Neural cell (in vitro differentiated cells): ENCODE data around the gene NISCH. TPM values are rescaled to one million over a fixed set of nuclear protein-coding genes. Genes with fewer than 3 reads are reported as not detected.

Source experiments
- H2AFZ ChIP-seq: fragments of 200-600, 300-800 bp; sonication (generic), shearing (Covaris generic); 2 replicates; pipeline ENCODE4 v1.6.0; 2014; ENCODE audit warnings: low read depth, mild to moderate bottlenecking, antibody characterized with exemption, low read length, moderate library complexity
- H3F3A ChIP-seq: fragments of 200-600 bp; shearing (Covaris generic); 2 replicates; pipeline ENCODE4 v1.6.1; 2016; ENCODE audit warnings: mild to moderate bottlenecking, moderate library complexity, mixed read lengths, antibody characterized with exemption, low read length; ENCODE audit not compliant: insufficient read depth, poor library complexity, severe bottlenecking
- H3K27ac ChIP-seq: fragments of 200-600, 300-800 bp; sonication (generic), shearing (Covaris generic); 2 replicates; pipeline ENCODE4 v1.5.1; 2014; ENCODE audit warnings: mild to moderate bottlenecking, low read length, moderate library complexity
- H3K27me3 ChIP-seq: fragments of 300-800, 200-600 bp; sonication (generic), shearing (Covaris generic); 2 replicates; pipeline ENCODE4 v1.6.0; 2014; ENCODE audit warnings: mild to moderate bottlenecking, low read depth, low read length, moderate library complexity; ENCODE audit not compliant: insufficient read depth
- H3K36me3 ChIP-seq: fragments of 300-800, 200-600 bp; sonication (generic), shearing (Covaris generic); 2 replicates; pipeline ENCODE4 v1.5.1; 2014; ENCODE audit warnings: mild to moderate bottlenecking, antibody characterized with exemption, low read length, moderate library complexity; ENCODE audit not compliant: insufficient read depth
- H3K4me2 ChIP-seq: fragments of 300-800, 200-600 bp; sonication (generic), shearing (Covaris generic); 2 replicates; pipeline ENCODE4 v1.6.0; 2014; ENCODE audit warnings: mild to moderate bottlenecking, low read length
- H3K4me3 ChIP-seq: fragments of 300-800, 200-600 bp; sonication (generic), shearing (Covaris generic); 2 replicates; pipeline ENCODE4 v1.5.1; 2014; ENCODE audit warnings: mild to moderate bottlenecking, low read length, moderate library complexity
- H3K79me2 ChIP-seq: fragments of 200-600 bp; shearing (Covaris generic); replicated peaks from 2 replicates; pipeline ENCODE4 v1.6.0; 2014; ENCODE audit warnings: mild to moderate bottlenecking, low read length, moderate library complexity; ENCODE audit not compliant: insufficient read depth
- H3K9ac ChIP-seq: fragments of 300-800, 200-600 bp; sonication (generic), shearing (Covaris generic); 2 replicates; pipeline ENCODE4 v1.6.1; 2016; ENCODE audit warnings: mild to moderate bottlenecking, low read length, mixed read lengths
- H3K9me2 ChIP-seq: fragments of 200-600 bp; shearing (Covaris generic); 2 replicates; pipeline ENCODE4 v1.6.1; 2016; ENCODE audit warnings: mild to moderate bottlenecking, low read length, mixed read lengths; ENCODE audit not compliant: insufficient read depth
- H3K9me3 ChIP-seq: fragments of 200-600, 300-800 bp; sonication (generic), shearing (Covaris generic); 2 replicates; pipeline ENCODE4 v1.6.1; 2016; ENCODE audit warnings: mild to moderate bottlenecking, mixed run types, low read length, moderate library complexity, mixed read lengths
- H4K20me1 ChIP-seq: fragments of 200-600 bp; shearing (Covaris generic); 2 replicates; pipeline ENCODE4 v1.6.1; 2016; ENCODE audit warnings: mild to moderate bottlenecking, mixed run types; ENCODE audit not compliant: insufficient read depth
- CTCF ChIP-seq: fragments of 450-650 bp; IDR thresholded peaks from 2 replicates; pipeline ENCODE4 v1.5.1; 2014; ENCODE audit warnings: antibody characterized with exemption, mild to moderate bottlenecking, moderate library complexity; ENCODE audit not compliant: poor library complexity, severe bottlenecking
- EP300 ChIP-seq: fragments of 450-650 bp; conservative IDR thresholded peaks from 2 replicates; pipeline ENCODE4 v1.6.1; 2014; ENCODE audit warnings: antibody characterized with exemption, mild to moderate bottlenecking, moderate library complexity; ENCODE audit not compliant: poor library complexity, severe bottlenecking
- EZH2 ChIP-seq: fragments of 200-600, 300-800 bp; shearing (Covaris generic), sonication (generic); IDR thresholded peaks from 2 replicates; pipeline ENCODE4 v1.6.1; 2014; ENCODE audit warnings: antibody characterized with exemption, low read length, borderline replicate concordance, mild to moderate bottlenecking; ENCODE audit not compliant: insufficient read depth, poor library complexity, severe bottlenecking
- MXI1 ChIP-seq: fragments of 450-650 bp; conservative IDR thresholded peaks from 2 replicates; pipeline ENCODE4 v1.6.1; 2014; ENCODE audit warnings: antibody characterized with exemption, mild to moderate bottlenecking; ENCODE audit not compliant: poor library complexity, severe bottlenecking
- POLR2AphosphoS5 ChIP-seq: IDR thresholded peaks from 2 replicates; pipeline ENCODE4 v1.6.1; 2012
- RAD21 ChIP-seq: fragments of 450-650 bp; conservative IDR thresholded peaks from 2 replicates; pipeline ENCODE4 v1.6.1; 2014; ENCODE audit warnings: antibody characterized with exemption, mild to moderate bottlenecking, moderate library complexity
- REST ChIP-seq: IDR thresholded peaks from 2 replicates; pipeline ENCODE4 v1.6.1; 2012; ENCODE audit warnings: borderline replicate concordance
- SMC3 ChIP-seq: fragments of 450-650 bp; conservative IDR thresholded peaks from 2 replicates; pipeline ENCODE4 v1.6.1; 2014; ENCODE audit warnings: antibody characterized with exemption, mild to moderate bottlenecking, moderate library complexity; ENCODE audit not compliant: poor library complexity
- TAF1 ChIP-seq: IDR thresholded peaks from 2 replicates; pipeline ENCODE4 v1.6.1; 2012; ENCODE audit warnings: low read depth
- polyA plus RNA-seq: library from polyadenylated mRNA; depleted of rRNA; stranded (reverse); fragments of >200 nt; gene quantifications from 2 replicates; pipeline ENCODE4 v1.2.3, GENCODE V29; 2014

Gene NISCH
- polyA plus RNA-seq, 1 donor from 2014 or later: 88.9 TPM

- Histone ChIP-seq H3K9me2 (no peaks in the 10 kb centered on the region), H3K4me3 (no peak overlapping the region), H4K20me1 (no peaks in the 10 kb centered on the region), H3K9me3 (no peaks in the 10 kb centered on the region), H3K27ac (no peak overlapping the region), H3K36me3 (no peaks in the 10 kb centered on the region), H3F3A (no peaks in the 10 kb centered on the region), H2AFZ (no peak overlapping the region), H3K9ac (no peak overlapping the region), H3K27me3 (no peaks in the 10 kb centered on the region), H3K79me2 (no peaks in the 10 kb centered on the region), H3K4me2 (no peak overlapping the region)
- TF ChIP-seq MXI1 (no peak), SMC3 (no peak), RAD21 (no peak), CTCF (no peak), EP300 (no peak), POLR2AphosphoS5 (no peak), TAF1 (no peak), EZH2 (no peak), REST (no peak)
Measured at GRCh38 chr3:52524752-52525679, 69.6 kb downstream of the NISCH start.

GRCh38 chr3:52525680-52526561 is 70.5 kb downstream of the NISCH start:
- Histone ChIP-seq H3K27ac (no peak overlapping the region), H3K79me2 (no peaks in the 10 kb centered on the region)

More at GRCh38 chr3:52525680-52526561, 70.5 kb downstream of the NISCH start:
- no peak overlapping the region for H3K9ac ChIP-seq
- H4K20me1 ChIP-seq: no peaks in the 10 kb centered on the region
- H3K9me2 ChIP-seq: no peaks in the 10 kb centered on the region
- TF ChIP-seq SMC3: no peak
- no peak for TF ChIP-seq MXI1
- TF ChIP-seq EZH2: no peak
- TF ChIP-seq REST: no peak
- TF ChIP-seq POLR2AphosphoS5: no peak
- no peak for TF ChIP-seq TAF1
- no peak for TF ChIP-seq EP300
- TF ChIP-seq CTCF: no peak
- TF ChIP-seq RAD21: no peak
- no peak overlapping the region for H3K4me3 ChIP-seq
- no peak overlapping the region for H3K4me2 ChIP-seq
- H3K27me3 ChIP-seq: no peaks in the 10 kb centered on the region
- H3F3A ChIP-seq: no peaks in the 10 kb centered on the region
- no peaks in the 10 kb centered on the region for H3K36me3 ChIP-seq
- no peaks in the 10 kb centered on the region for H3K9me3 ChIP-seq
- H2AFZ ChIP-seq: no peak overlapping the region
